SH-SY5Y (cell line): Measurements from ENCODE around the gene GPRC5A.

Experiments used
- GATA2 ChIP-seq: IDR thresholded peaks from 2 replicates; pipeline ENCODE4 v1.6.1; 2011; ENCODE audit warnings: mild to moderate bottlenecking, low read depth, low read length
- GATA3 ChIP-seq: IDR thresholded peaks from 2 replicates; pipeline ENCODE4 v1.6.1; 2011; ENCODE audit warnings: low read depth, mild to moderate bottlenecking, low read length, moderate library complexity

Gene GPRC5A

DNA sequence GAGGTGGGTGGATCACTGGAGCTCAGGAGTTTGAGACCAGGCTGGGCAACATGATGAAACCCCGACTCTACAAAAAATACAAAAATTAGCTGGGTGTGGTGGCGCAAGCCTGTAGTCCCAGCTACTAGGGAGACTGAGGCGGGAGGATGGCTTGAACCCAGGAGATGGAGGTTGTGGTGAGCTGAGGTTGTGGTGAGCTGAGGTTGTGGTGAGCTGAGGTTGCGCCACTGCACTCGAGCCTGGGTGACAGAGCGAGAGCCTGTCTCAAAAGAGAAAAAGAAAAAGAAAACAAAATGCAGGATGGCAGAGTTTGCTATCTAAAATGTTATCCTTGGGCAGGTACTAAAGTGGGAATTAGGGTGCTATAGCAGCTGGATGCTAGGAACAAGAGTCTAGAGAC is 10.8 kb upstream of the GPRC5A start:
- TF ChIP-seq GATA2 (no peak), GATA3 (no peak)

DNA sequence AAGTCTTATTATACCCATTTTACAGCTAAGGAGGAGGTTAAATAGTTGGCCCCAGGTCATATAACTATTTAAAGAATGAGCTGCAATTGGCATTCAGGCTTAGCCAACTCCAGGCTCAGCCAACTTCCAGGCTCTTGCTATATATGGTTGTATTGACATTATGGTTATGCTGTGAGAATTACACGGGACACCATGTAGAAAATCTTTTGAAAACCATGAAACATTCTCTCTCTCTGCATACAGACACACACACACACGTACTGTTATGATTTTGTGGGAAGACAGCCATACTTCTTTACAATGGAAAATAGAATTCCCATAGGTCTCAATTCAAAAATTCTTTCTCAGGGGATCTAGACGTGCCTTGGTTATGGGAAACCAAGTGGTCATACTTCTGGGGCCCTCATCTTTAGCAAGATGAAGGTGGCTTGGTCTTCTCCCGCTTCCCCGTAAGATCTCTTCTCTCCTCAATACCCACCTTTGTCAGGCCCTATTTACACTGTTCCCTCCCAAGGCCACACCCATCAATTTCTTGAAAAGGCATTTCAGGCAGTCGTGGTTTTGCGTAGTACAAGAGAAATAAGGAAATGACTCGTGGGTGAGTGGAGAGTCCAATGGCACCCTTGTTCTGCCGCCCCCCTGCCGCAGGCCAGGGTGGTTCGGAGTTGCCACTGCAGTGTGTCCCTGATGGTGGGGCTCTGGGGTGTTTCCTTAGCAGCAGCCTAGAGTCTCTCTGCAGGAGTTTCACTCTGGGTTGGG is 10.0 kb upstream of the GPRC5A start:
- TF ChIP-seq GATA2 (no peak), GATA3 (no peak)

DNA sequence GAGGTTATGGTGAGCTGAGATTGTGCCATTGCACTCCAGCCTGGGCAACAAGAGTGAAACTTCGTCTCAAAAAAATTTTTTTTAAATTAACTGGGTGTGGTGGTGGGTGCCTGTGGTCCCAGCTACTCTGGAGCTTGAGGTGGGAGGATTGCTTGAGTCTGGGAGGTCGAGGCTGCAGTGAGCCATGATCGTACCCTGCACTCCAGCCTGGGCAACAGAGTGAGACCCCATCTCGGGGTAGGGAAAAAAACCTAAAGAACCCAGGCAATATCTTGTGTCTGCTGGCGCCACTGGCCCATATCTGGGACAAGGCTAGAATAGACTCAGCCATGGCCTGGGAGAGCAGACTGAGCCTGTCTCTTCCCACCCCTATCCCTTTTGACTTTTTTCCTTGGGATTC is 9.1 kb upstream of the GPRC5A start:
- TF ChIP-seq GATA3 (no peak), GATA2 (no peak)

DNA sequence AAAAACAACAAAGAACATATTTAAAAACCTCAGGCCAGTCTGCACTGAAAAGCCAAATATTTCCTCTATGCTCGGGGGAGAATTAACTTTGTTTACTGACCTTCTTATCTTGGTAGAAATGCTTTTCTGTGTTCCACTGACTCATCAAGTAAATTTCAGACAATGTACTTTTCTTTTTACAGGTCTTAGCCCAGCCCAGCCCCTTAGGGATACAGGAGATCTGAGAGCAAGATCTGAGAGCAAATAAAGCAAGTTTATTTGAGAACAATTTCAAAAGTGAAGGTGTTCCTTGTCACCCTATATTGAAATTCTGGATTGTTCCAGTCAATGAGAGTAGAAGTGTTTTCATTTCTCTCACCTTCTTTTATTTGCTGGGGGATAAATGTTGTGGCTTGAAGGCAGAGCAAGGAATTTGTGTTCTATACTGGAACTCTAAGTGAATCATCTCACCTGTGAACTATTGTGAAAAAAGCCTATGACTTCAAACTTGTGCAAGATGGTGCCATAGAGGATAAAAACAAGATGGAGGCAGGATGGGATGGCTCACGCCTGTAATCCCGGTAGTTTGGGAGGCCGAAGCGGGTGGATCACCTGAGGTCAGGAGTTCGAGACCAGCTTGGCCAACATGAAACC is 7.9 kb upstream of the GPRC5A start:
- TF ChIP-seq GATA2 (no peak), GATA3 (no peak)

DNA sequence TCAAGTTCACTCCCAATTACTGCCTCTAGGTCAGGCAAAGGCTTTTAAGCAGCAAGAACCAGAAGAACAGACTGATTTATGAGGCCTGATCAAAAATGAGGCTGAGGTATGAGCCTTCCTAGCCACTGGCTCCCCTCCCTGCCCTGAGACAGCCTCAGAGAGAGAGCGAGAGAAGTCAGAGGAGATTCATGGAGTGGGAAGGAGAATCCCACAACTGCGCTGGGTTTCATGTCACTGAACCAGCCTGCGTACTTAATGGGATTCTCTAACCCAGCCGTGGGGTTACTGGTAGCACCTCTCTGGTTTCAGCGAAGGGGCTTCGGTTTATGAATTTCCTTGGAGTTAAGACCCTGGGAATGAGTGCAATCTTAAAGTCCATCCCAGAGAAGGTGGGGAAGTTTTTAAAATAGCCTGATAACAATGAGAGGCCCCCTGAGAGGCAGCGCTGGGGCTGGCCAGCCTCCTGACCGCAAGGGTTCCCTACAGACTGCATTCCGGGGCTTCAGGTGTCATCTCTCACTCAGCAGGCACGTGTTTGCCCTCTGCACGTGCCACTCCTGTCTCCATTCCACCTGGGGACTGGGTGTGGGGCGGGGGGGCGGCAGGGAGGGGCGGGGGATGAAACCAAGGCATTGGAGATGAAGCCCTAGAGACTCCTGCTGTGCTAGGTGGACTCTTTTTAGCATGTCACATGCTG is 6.1 kb upstream of the GPRC5A start:
- TF ChIP-seq GATA2 (no peak), GATA3 (no peak)

DNA sequence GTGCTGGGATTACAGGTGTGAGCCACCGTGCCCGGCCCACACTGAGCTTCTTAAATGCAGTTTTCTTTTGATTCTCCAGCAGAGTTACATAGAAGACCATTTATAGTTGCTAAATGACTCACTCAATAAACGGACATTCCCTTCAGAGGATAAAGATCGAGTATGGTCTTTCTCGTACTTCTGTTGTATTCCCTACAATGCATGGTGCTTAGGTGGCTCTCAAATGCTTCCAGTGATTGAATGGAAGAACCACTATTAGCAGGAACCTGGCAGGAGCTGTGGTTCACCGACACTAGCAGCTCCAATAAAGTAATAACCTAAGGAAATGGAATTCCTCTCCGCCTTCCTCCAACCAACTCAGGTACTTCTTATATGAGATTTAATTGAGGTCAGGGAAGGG is 3.9 kb upstream of the GPRC5A start:
- TF ChIP-seq GATA2 (no peak), GATA3 (no peak)

DNA sequence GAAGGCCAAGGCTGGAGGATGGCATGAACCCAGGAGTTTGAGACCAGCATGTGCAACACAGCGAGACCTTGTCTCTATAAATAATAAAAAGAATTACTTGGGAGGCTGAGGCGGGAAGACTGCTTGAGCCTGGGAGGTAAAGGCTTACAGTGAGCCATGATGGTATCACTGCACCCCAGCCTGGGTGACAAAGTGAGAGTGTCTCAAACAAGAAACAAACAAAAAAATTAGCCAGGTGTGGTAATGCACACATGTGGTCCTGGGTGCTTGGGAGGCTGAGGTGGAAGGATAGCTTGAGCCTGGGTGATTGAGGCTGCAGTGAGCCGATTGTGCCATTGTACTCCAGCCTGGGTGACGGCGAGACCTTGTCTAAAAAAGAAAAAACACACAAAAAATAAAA is 1.7 kb upstream of the GPRC5A start:
- TF ChIP-seq GATA2, result no peak
- no peak for TF ChIP-seq GATA3

DNA sequence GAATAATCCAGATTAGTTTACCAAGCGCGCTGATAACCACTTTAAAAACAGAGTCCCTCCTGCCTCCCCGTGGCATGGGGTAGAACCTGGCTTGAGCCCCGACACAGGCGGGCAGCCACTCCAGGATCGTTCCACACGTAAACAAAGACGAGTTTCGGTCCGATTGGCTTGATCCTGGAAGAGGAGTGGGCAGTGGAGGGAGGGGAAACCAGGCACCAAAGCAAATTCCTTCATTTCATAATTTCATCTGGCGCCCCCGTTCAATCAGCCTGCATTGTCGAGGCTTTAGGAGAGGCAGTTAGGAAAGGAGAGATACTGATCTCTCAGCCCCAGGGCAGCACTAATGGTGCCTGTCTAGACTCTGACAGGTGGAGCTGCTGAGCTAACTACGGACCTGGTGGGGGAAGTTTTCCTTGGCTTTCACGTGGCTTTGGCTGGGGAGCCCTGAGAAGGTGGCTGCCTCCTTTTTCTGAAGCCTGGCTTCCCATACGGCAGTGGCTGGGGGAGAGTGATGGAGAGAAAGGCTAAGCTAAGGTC is 751 bp upstream of the GPRC5A start:
- TF ChIP-seq GATA3 (0 out of 2 replicates have a peak, but pooled peaks have one; percentile 49), GATA2 (peak; percentile 96)

DNA sequence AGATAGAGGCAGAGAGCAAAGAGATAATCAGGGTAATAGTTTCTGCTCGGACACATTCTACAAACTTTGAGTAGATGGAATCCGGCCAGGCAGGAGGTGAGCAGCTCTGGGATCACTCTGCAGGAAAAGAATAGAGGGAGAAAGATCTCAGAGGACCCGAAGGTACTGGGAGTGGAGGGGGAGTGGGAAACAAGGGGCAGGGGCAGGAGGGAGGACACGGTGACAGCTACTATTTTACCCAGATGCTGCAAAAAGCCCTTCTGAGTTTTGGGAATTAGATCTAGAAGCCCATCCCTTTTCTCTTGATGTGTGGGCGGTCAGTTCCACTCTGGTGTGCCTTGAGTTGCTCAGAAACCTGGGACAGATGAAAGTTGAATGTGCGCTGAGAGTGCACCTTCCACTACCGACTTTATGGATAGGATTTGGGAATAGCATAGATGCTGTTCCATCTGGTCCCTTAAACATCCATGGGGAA is 556 bp downstream of the GPRC5A start:
- TF ChIP-seq GATA3, result no peak

DNA sequence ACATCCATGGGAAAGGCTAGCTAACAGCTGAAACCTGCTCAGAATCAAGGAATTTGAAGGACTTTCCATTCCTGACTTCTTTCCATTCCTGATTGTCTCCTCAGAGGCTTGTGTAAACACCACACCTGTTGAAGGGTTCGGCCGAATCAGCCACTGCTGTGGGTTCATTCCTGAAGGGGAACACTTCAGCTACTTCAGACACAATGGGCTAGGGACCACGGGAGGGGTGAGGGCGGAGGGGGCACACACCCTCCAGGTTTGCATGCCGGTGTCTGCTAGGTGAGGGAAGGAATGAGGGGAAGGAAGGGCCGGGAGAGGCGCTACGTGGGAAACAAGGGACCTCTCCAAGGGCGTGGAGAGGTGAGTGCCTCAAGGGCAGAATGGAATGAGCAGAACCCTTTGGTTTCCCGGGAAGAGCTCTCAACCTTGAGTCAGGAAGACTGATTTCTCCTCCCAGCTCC is 1.3 kb downstream of the GPRC5A start:
- TF ChIP-seq GATA3 (no peak), GATA2 (no peak)

DNA sequence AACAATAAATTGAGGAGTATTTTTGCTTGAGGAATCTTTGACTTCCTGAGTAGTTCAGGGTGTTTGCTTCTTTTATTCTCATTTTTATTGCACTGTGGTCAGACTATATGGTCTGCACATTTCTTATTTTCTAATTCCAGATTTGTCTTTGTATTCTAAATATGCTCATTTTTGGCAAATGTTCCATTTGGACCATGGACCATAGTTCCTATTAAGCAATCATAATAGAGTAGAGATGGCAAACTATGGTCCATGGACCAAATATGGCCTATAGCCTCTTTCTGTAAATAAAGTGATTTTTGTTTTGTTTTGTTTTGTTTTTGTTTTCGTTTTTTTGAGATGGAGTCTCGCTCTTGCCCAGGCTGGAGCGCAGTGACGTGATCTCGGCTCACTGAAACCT is 2.1 kb downstream of the GPRC5A start:
- TF ChIP-seq GATA2, result no peak
- no peak for TF ChIP-seq GATA3

DNA sequence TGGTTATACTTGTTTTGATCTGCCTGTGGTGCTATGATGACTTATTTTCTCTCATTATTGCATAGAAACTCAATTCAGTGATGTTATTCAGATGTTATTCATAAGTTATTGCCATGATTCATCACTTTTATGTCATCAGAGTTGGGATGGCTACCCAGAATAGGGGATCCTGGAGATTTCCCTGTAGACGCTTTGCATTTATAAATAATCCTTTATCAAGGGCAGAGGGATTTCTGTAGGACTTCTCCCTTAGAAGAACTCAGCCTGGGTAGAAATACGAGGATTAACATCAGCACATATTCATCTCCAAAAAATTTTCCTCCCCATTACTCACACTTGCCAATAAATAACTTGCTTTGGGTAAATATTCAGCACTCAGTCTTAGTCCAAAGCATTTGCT is 4.9 kb downstream of the GPRC5A start:
- TF ChIP-seq GATA2, result no peak
- no peak for TF ChIP-seq GATA3

DNA sequence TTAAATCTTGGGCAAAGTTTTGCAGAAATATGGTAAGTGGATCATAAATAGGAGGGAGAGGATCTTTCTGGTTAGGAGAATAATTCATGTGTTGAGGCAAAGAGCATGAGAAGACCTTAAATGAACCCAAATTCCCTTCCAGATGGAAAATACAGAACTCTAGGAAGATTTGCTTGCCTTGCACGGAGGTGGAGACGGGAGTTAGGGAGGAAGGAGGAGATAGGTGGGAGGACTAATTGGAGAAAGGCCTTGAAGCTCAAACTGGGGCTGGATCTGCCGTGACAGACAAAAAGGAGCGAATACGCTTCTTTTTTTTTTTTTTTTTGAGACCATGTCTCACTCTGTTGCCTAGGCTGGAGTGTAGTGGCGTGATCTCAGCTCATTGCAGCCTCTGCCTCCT is 5.9 kb downstream of the GPRC5A start:
- TF ChIP-seq GATA2, result no peak
- no peak for TF ChIP-seq GATA3

DNA sequence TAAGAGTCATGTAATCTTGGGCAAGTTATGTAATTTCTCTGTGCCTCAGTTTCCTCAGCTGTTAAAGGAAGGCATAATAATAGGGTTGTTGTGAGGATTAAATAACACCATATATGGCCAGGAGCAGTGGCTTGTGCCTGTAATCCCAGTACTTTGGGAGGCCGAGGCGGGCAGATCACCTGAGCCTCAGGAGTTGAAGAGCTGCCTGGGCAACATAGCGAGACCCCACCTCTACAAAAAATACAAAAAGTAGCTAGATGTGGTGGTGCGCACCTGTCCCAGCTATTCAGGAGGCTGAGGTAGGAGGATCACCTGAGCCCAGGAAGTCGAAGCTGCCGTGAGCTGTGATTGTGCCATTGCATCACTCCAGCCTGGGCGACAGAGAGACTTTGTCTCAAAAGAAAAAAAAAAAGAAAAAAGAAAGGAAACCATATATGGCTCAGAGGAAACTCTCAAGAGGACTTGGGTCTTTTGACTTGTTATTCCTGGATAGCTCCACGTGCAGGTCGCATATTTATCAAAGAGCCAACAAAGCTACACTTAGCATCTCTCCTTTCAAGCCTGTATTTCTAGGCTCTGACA is 6.9 kb downstream of the GPRC5A start:
- no peak for TF ChIP-seq GATA2
- TF ChIP-seq GATA3, result no peak
